ENCODE results near the gene LPAR2.
"Not testable (repeated sequence)": the region's sequence is repeated elsewhere in the genome, so short reads cannot be mapped to it uniquely, and the experiment has no call there.

The LPAR2 gene

DNA sequence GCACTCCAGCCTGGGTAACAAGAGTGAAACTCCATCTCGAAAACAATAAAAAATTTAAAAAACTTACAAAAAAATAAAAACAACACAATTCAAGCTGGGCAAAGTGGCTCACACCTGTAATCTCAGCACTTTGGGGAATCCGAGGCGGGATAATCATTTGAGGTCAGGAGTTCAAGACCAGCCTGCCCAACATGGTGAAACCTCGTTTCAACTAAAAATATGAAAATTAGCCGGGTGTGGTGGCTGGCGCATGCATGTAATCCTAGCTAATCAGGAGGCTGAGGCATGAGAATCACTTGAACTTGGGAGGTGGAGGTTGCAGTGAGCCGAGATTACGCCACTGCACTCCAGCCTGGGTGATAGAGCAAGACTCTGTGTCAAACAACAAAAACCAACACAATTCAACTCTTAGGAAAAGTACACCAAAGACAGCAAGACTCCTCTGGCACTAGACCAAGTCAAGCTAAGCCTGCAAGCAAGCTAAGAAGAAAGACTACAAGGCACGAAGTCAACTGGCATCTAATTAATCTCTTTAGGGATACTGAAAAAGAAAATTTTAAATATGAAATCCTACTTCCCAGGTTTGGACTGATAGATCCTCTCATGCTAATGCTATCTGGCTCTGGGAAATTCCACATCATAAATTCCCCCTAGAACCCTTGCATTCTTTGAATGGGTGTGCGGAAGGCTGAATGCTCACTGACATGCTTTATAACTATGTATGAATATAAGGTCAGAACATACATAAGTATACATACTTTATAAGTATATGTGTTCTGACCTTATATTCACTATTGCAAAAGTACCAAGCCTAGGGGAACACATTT, 17.4 kb downstream of the LPAR2 start:
- CTCF ChIA-PET: interaction anchor here (1.0 kb wide), 1 partner anchor 10 kb away, joined by 3 read pairs; no protein-coding TSS in a partner anchor
- no peaks in the 10 kb centered on the region for H3K9me3 Mint-ChIP-seq
- peaks cover 47% of the 10 kb centered on the region for H3K36me3 Mint-ChIP-seq
- no peaks in the 10 kb centered on the region for H3K27me3 Mint-ChIP-seq
- H3K4me1 Mint-ChIP-seq: peaks cover 63% of the 10 kb centered on the region
- H3K27ac Mint-ChIP-seq: peak overlapping the region; percentile 21
- H3K4me3 Mint-ChIP-seq: no peak overlapping the region
- DNase-seq: no peak

DNA sequence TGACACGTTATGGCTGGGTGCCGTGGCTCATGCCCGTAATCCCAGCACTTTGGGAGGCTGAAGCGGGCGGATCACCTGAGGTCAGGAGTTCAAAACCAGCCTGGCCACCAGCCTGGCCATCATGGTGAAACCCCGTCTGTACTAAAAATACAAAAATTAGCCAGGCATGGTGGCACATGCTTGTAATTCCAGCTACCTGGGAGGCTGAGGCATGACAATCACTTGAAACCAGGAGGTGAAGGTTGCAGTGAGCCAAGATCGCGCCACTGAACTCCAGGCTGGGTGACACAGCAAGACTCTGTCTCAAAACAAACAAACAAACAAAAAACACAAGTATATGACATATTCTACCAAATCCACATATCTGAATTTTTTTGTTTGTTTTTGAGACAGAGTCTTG, 21.3 kb downstream of the LPAR2 start:
- DNase-seq, H3K9me3 Mint-ChIP-seq, H3K27me3 Mint-ChIP-seq: not testable (repeated sequence)
- Mint-ChIP-seq H3K4me3 (peak overlapping the region; percentile 27), H3K36me3 (peaks cover 37% of the 10 kb centered on the region), H3K4me1 (peaks cover 70% of the 10 kb centered on the region), H3K27ac (peak overlapping the region; percentile 94)
- CTCF ChIA-PET: interaction anchor here (1.0 to 1.9 kb wide), 4 partner anchors 37 to 75 kb away, joined by 3 to 7 read pairs (median 3); partner anchors contain the start of gene GMIP

DNA sequence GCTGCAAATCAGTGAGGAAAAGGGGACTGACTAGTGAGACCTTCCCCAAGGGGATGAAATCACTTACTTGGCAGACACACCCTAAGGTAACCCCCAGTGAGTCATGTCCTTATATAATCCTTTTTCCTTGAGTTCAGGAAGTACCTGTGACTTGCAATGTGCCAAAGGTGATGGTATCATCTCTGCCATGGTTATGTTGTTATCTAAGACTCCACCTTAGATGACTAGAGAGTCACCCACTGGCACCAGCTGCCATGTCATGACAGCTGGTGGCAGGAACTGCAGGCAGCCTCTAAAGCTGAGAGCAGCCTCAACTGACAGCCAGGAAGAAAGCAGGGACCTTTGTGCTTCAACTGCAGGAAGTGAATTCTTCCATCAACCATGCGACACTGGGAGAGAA, 22.0 kb downstream of the LPAR2 start:
- H3K9me3 Mint-ChIP-seq: peaks cover 2% of the 10 kb centered on the region
- peaks cover 77% of the 10 kb centered on the region for H3K4me1 Mint-ChIP-seq
- peak overlapping the region; percentile 27 for H3K4me3 Mint-ChIP-seq
- no peaks in the 10 kb centered on the region for H3K27me3 Mint-ChIP-seq
- CTCF ChIA-PET: interaction anchor here (1.0 to 1.9 kb wide), 3 partner anchors 38 to 74 kb away, joined by 3 to 7 read pairs (median 3); partner anchors contain the start of gene GMIP
- peak overlapping the region; percentile 94 for H3K27ac Mint-ChIP-seq
- DNase-seq: peak; percentile 64
- peaks cover 42% of the 10 kb centered on the region for H3K36me3 Mint-ChIP-seq

DNA sequence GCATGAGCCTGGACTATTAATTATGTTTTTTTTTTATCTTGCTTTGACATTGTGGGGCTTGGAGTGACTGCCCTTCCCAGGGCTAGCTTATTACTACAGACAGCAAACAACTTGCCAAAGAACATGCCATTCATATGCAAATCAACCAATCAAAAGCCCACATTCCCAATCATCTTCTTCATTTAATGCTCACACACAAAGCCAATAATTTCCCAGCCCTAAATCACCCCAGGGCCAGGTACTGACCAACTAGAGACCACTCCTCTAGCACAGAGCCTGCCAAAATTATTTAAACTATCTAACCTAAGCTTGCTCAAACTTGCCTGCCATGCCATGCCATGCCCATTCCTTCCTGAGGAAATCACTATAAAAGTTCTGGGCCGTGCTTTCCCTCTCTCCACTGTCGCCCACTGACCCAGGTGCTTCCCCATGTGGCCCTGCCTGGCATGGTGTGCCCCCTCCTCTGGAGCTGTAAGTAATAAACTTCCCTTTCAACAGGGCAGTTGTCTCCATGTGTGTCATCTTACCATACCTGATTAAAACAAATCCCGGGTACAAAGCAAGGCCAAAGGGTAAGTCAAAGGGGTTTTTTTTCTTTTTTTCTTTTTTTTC, 25.2 kb downstream of the LPAR2 start:
- H3K4me3 Mint-ChIP-seq: no peak overlapping the region
- peaks cover 30% of the 10 kb centered on the region for H3K36me3 Mint-ChIP-seq
- CTCF ChIA-PET: interaction anchor here (1.6 kb wide), 1 partner anchor 14 kb away, joined by 7 read pairs; no protein-coding TSS in a partner anchor
- DNase-seq: no peak
- no peaks in the 10 kb centered on the region for H3K27me3 Mint-ChIP-seq
- peak overlapping the region; percentile 78 for H3K27ac Mint-ChIP-seq
- H3K4me1 Mint-ChIP-seq: peaks cover 84% of the 10 kb centered on the region
- H3K9me3 Mint-ChIP-seq: peaks cover 4% of the 10 kb centered on the region

DNA sequence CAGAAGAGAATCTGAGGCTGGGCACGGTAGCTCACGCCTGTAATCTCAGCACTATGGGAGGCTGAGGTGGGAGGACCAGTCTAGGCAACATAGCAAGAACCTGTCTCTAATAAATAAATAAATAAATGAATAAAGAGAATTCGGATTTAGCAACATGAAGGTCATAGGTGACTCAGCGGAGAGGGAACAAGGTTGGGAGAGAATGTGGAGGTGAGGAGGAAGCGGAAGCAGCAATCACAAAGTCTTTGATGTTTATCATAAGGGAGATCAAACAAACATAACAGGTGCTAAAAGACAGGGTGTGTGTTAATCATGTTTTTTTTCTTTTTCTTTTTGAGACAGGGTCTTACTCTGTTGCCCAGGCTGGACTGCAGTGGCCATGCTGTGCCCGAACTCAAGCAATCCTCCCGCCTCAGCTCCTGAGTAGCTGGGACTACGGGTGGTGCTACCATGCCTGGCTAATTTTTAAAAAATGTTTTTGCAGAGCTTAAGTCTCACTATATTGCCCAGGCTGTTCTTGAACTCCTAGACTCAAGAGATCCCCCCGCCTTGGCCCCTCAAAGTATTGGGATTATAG, 25.8 kb downstream of the LPAR2 start:
- CTCF ChIA-PET: interaction anchor here (1.6 kb wide), 1 partner anchor 13 kb away, joined by 7 read pairs; no protein-coding TSS in a partner anchor
- H3K36me3 Mint-ChIP-seq: peaks cover 34% of the 10 kb centered on the region
- H3K9me3 Mint-ChIP-seq: peaks cover 4% of the 10 kb centered on the region

DNA sequence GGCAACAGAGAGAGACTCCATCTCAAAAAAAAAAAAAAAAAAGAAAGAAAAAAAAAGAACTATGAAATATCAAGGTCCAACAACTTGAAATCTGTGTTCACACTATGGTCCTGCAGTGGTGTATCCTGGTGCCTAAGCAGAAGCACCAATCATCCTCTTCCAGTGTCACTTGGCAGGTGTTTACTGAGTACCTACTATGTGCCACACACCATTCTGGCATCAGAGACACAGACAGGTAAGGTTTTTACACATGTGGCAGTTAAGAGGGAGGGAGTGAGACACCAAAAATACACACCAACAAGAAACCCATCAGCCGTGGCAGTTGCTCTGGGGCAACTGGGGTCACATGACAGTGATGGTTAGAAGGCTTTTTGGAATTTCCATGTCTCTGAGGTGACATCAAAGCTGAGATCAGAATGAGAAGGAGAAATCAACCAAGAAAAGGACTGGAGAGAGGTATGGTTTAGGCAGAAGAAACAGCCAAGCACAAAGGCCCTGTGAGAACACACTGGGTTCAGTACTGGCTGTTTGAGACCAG, 27.2 kb downstream of the LPAR2 start:
- Mint-ChIP-seq H3K4me3 (no peak overlapping the region), H3K4me1 (peaks cover 82% of the 10 kb centered on the region), H3K9me3 (peaks cover 4% of the 10 kb centered on the region), H3K36me3 (peaks cover 32% of the 10 kb centered on the region), H3K27ac (peak overlapping the region; percentile 78), H3K27me3 (no peaks in the 10 kb centered on the region)
- CTCF ChIA-PET: interaction anchor here (0.9 kb wide), 1 partner anchor 46 kb away, joined by 3 read pairs; no protein-coding TSS in a partner anchor
- no peak for DNase-seq

More for the DNA sequence above, 25.8 kb downstream of the LPAR2 start:
- Mint-ChIP-seq H3K4me1 (peaks cover 85% of the 10 kb centered on the region), H3K27me3 (no peaks in the 10 kb centered on the region), H3K27ac (peak overlapping the region; percentile 78), H3K4me3 (no peak overlapping the region)
- DNase-seq: peak; percentile 58

DNA sequence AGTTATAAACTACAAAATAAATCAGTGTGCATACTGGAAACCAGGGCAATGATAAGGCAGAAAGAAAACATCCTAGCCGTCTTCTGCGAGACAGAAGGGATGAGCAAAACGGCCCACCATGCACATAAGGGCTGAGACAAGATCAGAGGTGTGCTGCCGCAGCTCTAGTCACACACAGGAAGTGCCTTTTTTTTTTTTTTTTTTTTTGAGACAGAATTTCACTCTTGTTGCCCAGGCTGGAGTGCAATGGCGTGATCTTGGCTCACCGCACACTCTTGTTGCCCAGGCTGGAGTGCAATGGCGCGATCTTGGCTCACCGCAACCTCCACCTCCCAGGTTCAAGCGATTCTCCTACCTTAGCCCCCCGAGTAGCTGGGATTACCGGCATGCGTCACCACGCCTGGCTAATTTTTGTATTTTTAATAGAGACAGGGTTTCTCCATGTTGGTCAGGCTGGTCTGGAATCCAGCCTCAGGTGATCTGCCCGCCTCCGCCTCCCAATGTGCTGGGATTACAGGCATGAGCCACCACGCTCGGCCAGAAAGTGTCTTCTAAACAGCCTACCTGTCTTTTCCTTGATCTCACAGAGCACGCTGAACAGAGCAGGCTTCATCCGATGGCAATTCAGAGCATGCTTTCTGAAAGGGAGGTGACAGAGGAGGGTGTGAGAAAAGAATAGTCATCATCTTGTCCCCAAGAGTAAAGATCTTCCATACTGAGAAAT, 29.1 kb downstream of the LPAR2 start:
- peaks cover 87% of the 10 kb centered on the region for H3K4me1 Mint-ChIP-seq
- H3K36me3 Mint-ChIP-seq: peaks cover 44% of the 10 kb centered on the region
- H3K9me3 Mint-ChIP-seq, H3K27me3 Mint-ChIP-seq: not testable (repeated sequence)
- DNase-seq: peak; percentile 77
- H3K27ac Mint-ChIP-seq: peak overlapping the region; percentile 96
- CTCF ChIA-PET: interaction anchor here (0.6 kb wide), 1 partner anchor 36 kb away, joined by 3 read pairs; no protein-coding TSS in a partner anchor
- H3K4me3 Mint-ChIP-seq: peak overlapping the region; percentile 33

DNA sequence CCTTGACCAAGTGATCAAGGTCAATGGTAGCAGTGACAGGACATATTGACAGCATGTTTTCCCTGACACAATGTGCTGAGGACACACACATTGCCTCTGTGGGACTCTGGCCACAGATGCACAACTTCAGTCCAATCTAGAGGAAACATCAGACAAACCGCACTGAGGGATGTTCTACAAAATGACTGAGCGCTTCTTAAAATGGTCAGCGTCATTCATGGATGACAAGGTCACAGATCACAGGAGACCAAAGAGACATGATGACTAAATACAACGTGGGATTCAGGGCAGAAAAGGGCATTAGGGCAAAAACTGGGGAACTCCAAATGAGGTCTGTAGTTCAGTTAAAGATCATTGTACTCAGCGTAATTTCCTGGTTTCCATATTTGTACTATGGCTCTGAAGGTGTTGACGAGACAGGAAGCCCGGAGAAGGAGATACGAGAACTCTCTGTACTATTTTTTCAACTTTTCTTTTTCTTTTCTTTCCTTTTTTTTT, 30.2 kb downstream of the LPAR2 start:
- Mint-ChIP-seq H3K36me3 (peaks cover 45% of the 10 kb centered on the region), H3K27me3 (no peaks in the 10 kb centered on the region), H3K4me3 (peak overlapping the region; percentile 33), H3K4me1 (peaks cover 85% of the 10 kb centered on the region), H3K9me3 (peaks cover 4% of the 10 kb centered on the region), H3K27ac (peak overlapping the region; percentile 96)
- peak; percentile 66 for DNase-seq
- CTCF ChIA-PET: no interaction called here

DNA sequence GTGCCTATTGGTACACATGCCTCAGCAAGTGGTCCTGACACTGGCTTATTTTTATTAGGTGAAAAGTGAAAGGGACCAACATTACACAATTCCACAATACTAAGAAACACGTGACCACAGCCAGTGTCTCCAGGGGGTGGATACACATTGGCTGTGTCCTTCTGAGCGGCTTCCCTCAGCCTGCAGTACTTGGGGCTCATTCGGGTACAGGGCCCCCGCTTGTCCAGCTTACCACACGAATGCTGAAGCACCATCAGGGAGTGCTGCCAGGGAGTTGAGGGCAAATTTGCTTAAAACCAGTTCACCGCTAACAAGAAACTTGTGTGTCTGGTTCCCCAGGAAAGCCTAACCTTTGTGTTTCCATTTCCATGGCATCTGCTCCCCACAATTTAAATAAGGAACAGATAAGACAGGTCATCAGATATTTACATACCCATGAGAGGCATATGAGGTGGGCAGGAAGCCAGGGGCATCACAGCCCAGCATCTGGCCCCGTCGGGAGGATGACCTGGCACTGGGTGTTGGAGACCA, 32.8 kb downstream of the LPAR2 start:
- peak overlapping the region; percentile 60 for H3K27ac Mint-ChIP-seq
- H3K4me1 Mint-ChIP-seq: peaks cover 83% of the 10 kb centered on the region
- H3K27me3 Mint-ChIP-seq: no peaks in the 10 kb centered on the region

DNA sequence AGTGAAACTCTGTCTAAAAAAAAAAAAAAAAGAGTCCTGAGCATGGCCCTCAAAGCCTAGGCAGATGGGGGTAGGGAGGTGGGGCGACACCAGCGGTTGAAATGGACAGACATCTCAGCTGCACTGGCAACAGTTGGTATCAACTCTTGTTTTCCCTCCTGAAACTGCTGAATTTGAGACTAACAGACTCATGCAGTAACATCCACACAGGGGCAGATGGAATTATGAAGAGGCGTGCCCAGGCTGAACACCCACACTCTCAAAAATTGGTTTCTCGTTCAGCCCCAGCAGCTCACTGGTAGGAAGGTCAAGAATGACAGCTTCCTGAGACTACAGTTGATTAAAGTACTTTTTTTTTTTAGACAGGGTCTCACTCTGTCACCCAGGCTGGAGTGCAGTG, 33.6 kb downstream of the LPAR2 start:
- CTCF ChIA-PET: no interaction called here

More for the DNA sequence above, 32.8 kb downstream of the LPAR2 start:
- no peaks in the 10 kb centered on the region for H3K9me3 Mint-ChIP-seq
- CTCF ChIA-PET: no interaction called here
- H3K4me3 Mint-ChIP-seq: no peak overlapping the region
- H3K36me3 Mint-ChIP-seq: peaks cover 49% of the 10 kb centered on the region
- no peak for DNase-seq

DNA sequence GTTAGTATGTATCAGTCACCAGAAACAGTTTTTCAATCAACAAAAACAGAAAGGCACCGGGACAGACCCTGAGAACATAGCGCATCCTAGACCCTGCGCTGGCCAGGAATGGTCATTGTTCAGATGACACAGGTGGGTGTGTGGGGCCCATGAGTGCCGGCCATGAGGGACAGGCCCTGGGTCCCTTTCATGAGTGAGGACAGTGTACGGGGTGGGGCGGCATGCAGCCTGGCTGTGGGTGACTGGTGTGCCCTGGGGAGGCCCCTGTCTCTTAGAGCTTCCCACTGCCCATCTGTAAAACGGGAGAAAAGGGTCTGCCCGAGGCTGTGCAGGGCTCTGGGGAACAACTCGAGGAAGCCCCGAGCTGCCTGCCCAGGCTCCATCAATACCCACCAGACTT, 35.3 kb downstream of the LPAR2 start:
- H3K4me1 Mint-ChIP-seq: peaks cover 84% of the 10 kb centered on the region
- H3K36me3 Mint-ChIP-seq: peaks cover 56% of the 10 kb centered on the region
- H3K27me3 Mint-ChIP-seq: no peaks in the 10 kb centered on the region
- no peak overlapping the region for H3K4me3 Mint-ChIP-seq
- no peak for DNase-seq
- peak overlapping the region; percentile 74 for H3K27ac Mint-ChIP-seq
- H3K9me3 Mint-ChIP-seq: no peaks in the 10 kb centered on the region
- CTCF ChIA-PET: no interaction called here

More for the DNA sequence above, 33.6 kb downstream of the LPAR2 start:
- Mint-ChIP-seq H3K27ac (no peak overlapping the region), H3K4me1 (peaks cover 84% of the 10 kb centered on the region), H3K4me3 (no peak overlapping the region), H3K27me3 (no peaks in the 10 kb centered on the region), H3K9me3 (no peaks in the 10 kb centered on the region), H3K36me3 (peaks cover 50% of the 10 kb centered on the region)
- no peak for DNase-seq

DNA sequence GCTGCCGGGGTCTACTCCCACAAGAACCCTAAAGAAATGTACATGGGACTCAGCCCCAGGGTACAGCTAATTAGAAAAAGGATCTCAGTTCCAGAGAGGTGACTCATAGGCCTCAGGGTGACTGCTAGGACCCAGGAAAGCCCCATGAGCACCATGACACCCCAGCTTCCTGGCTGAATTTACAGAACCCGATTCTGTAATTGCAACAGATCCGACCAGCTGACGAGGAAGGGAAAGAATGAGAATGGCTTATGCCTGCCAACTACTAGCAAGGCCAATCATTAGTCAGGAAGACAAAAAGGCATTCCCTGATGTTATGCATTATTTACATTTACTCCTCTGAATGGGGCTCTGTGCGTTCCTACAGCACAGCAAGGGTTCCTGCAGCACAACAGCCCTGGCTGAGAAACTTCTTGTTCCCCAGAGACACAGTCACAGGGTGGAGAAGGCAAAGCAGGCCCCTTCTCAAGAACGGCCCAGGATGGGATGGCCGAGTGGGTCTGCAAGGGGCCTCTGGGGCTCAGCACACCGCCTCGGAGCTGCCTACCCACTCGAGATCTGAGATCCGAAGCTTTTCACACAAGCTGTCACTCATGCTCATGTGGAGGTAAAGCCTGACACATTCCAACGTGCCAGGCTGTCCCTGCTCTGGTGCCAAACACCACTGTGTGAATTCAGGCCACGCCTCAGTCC, 36.7 kb downstream of the LPAR2 start:
- CTCF ChIA-PET: interaction anchor here (0.6 to 2.5 kb wide), 4 partner anchors 37 to 109 kb away, joined by 3 to 13 read pairs (median 4); no protein-coding TSS in a partner anchor
- no peaks in the 10 kb centered on the region for H3K27me3 Mint-ChIP-seq
- peaks cover 49% of the 10 kb centered on the region for H3K36me3 Mint-ChIP-seq
- no peaks in the 10 kb centered on the region for H3K9me3 Mint-ChIP-seq
- no peak overlapping the region for H3K4me3 Mint-ChIP-seq
- peak overlapping the region; percentile 93 for H3K27ac Mint-ChIP-seq
- DNase-seq: peak; percentile 68
- peaks cover 77% of the 10 kb centered on the region for H3K4me1 Mint-ChIP-seq
